DOHH2 (cell line): ENCODE measurements around the gene PYGB.

Source experiments
- CTCF ChIP-seq: fragments of 200-600 bp; sonication (generic); IDR thresholded peaks from one replicate; pipeline ENCODE4 v1.5.1; 2014; ENCODE audit warnings: antibody characterized with exemption, mild to moderate bottlenecking, low read depth, low read length; ENCODE audit not compliant: poor library complexity, severe bottlenecking
- EZH2phosphoT487 ChIP-seq: fragments of 200-600 bp; sonication (generic); IDR thresholded peaks from 2 replicates; pipeline ENCODE4 v1.6.1; 2017; ENCODE audit warnings: borderline replicate concordance, mild to moderate bottlenecking, antibody characterized with exemption, low read length, moderate library complexity, mixed read lengths

GRCh38 chr20:25230166-25230831, 17.6 kb upstream of the PYGB start:
- TF ChIP-seq CTCF: no peak
- TF ChIP-seq EZH2phosphoT487: no peak
